Measurements from ENCODE around the gene RAB11FIP4.
A peak's percentile ranks its signal among the peaks of the same experiment; 100 is the strongest.

Gene RAB11FIP4

DNA sequence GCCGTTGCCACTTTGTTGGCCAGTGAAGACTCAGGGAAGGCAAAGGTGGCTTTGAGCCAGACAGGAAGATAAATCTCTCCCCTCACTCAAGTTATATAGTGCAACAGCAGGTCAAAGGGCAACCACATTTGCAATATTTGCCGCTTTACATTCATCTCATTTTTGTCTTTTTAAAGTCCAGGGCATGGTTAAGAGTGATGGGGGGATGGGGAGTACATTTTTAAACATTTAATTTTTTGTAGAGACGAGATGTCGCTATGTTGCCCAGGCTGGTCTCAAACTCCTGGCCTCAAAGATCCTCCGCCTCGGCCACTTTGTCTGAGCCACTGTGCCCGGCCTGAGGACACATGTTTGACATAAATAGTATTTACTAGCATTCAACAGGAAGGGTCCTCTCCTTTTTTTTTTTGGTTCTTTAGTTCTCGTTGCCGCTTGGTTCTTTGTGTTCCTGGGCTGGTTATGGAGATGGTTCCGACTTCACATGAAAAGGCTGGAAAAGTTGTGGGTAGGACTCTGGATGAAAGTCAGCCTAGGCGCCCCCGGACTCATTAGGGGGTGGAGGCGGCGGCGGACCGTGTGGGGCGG, 95.7 kb downstream of the RAB11FIP4 start:
- DNase-seq (ENCODE audit: low spot score): no peak

GRCh38 chr17:31487648-31488263, 96.3 kb downstream of the RAB11FIP4 start:
- DNase-seq (ENCODE audit: low spot score): peak; percentile 55

- DNase-seq (ENCODE audit: low spot score): no peak
These were observed 96.9 kb downstream of the RAB11FIP4 start for GRCh38 chr17:31488264-31488981.

DNA sequence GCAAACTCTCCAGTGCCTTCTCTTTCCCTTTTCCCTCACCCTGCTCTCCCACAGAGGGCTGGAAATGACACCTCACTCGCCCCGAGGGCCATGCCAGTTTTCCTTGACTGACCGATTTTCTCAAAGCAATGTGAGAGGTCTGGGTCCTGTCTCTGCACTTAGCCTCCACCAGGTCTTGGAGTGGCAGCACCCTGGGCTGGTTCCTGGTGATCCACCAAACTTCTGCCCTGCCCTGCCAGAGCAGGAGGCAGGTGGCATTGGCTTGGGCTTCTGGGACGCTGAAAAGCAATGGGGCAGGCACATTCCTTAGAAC, 97.5 kb downstream of the RAB11FIP4 start:
- DNase-seq (ENCODE audit: low spot score): no peak

DNA sequence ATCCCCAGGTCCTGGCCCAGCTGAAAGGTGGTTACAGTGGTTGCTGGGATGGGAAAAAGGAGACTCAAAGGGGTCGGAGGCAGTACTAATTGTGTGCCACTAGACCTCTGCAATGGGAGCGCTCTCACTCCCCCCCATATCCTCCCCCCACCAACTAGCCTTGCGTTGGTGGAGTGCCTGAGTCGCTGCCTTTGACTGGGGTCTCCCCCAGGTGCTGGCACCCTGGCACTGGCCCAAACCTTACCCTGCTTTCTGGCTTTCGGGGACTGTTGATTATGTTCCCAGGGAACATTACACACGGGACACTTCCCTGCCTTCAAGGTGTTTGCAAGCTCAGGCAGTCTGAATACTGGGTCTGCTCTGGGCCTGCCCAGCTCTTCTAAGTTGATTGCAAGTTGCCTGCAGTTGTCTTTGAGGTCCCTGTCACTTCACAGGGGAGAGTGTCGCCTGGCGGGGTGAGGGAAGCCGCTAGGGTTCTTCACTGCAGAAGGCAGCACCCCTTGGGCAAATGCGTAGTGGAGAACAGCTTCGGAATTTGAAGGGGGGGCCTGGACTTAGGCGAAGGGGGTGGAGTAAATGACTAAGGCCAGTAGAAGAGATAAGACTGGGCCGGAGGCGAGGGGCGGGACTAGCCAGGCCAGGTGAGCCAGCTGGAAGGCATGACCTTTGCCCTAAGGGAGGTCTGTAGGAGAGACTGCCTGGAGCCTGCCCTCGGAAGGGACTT, 98.0 kb downstream of the RAB11FIP4 start:
- DNase-seq (ENCODE audit: low spot score): no peak

- DNase-seq (ENCODE audit: low spot score): no peak
These were observed 98.7 kb downstream of the RAB11FIP4 start for GRCh38 chr17:31490019-31490650.

DNA sequence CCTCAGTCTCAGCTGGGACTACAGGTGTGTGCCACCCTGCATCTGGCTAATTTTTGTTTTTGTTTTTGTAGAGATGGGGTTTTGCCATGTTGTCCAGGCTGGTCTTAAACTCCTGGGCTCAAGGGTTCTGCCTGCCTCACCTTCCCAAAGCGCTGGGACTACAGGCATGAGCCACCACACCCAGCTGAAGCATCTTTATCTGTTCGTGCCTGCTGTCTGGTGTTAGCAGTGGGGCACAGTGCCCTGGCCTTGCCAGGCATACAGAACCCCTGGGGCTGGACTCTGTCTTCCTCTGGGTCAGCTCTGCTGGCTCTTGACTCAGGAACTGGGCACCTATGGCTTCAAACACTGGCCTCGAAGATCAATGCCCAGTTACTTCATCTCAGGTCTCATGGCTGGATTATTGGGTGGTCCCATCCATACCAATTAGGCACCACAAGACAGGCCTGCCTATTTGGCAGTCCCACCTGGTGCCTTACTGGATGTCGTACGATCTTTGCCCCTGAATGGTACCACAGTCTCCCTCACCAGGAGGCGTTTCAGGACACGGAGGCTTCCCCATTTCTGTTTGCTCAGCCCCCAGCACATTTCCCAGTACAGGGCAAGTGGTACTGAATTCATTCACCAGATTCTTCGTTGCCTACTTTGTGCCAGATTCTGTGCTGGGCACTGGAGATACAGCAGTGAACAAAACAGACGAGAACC, 99.3 kb downstream of the RAB11FIP4 start:
- no peak for DNase-seq (ENCODE audit: low spot score)

GRCh38 chr17:31491376-31492131, 100.1 kb downstream of the RAB11FIP4 start:
- no peak for DNase-seq (ENCODE audit: low spot score)

- no peak for DNase-seq (ENCODE audit: low spot score)
These were observed 100.7 kb downstream of the RAB11FIP4 start for GRCh38 chr17:31492206-31492605.

GRCh38 chr17:31492880-31493655, 101.6 kb downstream of the RAB11FIP4 start:
- no peak for DNase-seq (ENCODE audit: low spot score)

DNA sequence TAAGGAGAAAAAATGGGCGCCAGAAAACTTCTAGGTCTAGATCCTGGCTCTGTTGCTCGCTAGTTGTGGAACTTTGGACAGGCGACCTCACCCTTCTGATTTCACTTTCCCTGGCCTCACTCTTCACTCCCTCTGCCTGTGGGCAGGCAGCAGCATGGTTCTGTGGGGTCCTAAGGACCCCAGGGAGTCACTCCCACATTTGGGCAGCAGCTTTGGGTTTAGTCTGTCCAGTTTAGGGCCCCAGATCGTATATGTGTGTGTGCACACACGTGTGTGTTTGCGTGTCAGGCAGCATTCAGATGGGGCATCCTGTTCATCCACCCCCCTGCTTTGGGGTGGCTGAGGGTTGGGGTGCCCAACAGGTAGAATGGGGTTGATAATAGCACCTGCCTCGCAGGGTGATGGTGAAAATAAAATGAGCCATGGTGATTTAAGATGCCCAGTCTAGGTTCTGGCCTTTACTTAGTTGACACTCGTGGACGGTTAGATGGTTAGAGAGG, 102.2 kb downstream of the RAB11FIP4 start:
- no peak for DNase-seq (ENCODE audit: low spot score)

GRCh38 chr17:31494259-31495021, 103.0 kb downstream of the RAB11FIP4 start:
- DNase-seq (ENCODE audit: low spot score): no peak

DNA sequence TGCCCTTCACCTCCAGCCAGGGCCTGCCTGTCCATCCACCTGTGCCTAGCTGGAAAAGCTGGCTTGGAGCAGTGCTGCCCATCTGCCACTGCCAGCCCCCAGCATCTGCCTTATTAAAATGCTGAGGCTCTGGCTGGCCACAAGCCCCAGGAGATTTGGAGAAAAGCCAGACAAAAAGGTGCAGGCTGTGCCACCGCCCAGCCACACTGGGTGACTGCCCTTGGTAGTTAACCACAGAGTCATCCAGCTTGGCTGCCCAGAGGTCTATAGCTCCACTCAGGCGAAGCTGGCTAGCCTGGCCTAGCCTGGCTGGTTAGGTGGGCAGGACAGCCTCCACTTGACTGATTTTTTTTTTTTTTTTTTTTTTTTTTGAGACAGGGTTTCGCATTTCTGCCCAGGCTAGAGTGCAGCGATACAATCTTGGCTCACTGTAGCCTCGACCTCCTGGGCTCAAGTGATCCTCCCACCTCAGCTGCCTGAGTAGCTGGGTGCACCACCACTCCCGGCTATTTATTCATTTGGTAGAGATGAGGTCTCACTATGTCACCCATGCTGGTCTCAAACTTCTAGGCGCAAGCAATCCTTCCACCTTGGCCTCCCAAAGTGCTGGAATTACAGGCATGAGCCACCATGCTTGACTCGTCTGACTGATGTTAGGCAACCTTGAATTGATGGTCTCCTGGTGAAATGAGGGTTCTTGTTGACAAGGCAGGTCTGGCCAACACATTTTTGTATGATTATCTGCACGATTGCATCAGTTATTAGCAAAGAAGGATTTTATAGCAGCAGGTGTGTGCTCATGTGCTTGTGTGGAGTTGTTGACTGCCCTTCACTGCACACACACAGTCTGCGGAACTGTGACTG, 103.8 kb downstream of the RAB11FIP4 start:
- DNase-seq (ENCODE audit: low spot score): no peak

DNA sequence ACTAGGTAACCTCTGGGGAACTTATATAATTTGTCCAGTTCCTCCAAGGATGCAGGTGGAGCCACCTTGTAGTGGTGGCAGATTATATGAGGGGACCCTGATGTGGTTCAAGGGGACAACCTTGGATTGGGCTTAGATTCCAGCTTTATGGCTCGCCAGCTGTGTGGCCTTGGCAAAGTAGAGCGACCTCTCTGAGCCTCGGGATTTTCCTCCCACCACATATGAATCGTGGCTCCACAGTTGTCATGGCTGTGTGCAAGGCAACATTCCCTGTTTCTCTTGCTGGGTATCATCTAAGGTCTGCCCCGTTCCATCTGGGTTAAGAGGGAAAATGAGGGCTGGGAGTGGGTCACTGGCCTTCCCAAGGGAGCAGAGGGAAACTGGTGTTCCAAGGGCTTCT, 104.6 kb downstream of the RAB11FIP4 start:
- DNase-seq (ENCODE audit: low spot score): no peak

DNA sequence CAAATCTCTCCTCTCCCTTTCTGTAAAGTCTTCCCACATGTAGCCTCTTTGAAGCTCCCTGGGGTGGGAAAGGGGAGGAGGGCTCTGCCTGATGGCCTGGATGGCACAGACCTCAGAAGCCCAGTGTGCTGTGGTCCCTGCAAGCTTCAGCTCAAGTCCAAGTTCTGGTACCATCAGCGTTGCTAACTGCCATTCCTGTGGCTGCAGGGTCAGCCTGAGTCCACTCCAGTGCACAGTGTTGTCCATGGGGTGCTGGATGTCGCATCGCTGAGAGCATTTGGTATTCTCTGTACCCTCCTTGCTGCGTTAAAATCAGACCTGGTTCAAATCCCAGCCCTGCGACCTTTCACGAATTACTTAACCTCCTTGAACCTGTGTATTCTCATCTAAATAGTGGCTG, 105.1 kb downstream of the RAB11FIP4 start:
- no peak for DNase-seq (ENCODE audit: low spot score)

GRCh38 chr17:31497431-31497830, 106.0 kb downstream of the RAB11FIP4 start:
- DNase-seq (ENCODE audit: low spot score): no peak

GRCh38 chr17:31497994-31498826, 106.7 kb downstream of the RAB11FIP4 start:
- no peak for DNase-seq (ENCODE audit: low spot score)

All from hepatic stellate cell (primary cell).